A549 (cell line): ENCODE results near the gene NRXN3. TPM values are rescaled to one million over a fixed set of nuclear protein-coding genes. Genes with fewer than 3 reads are reported as not detected.

Experiments used
- ATAC-seq, 2 experiments: fragments of 200-7000 bp in 1 of 2; fragments of >200 bp in 1 of 2; cut with Nextera tagmentation in 1 of 2; cut with Tn5 transposase in 1 of 2; 3 replicates each; pipeline versions ENCODE4 v1.8.0 to v1.9.1; 2018 to 2020; ENCODE audit warnings: mild to moderate bottlenecking in 1 of 2, moderate library complexity in 1 of 2
- CTCF ChIA-PET: fragments of 300-600 bp; sonication (Branson Sonifier 250); formaldehyde crosslinking; extraction: SDS; loops from one replicate; lab custom pipeline; 2021; ENCODE audit warnings: antibody characterized with exemption, inconsistent platforms; lab: Yijun Ruan, JAX
- POLR2A ChIA-PET: fragments of 350-600 bp; formaldehyde crosslinking; extraction: SDS; loops from one replicate; lab custom pipeline; 2021; ENCODE audit warnings: antibody characterized with exemption, inconsistent platforms; lab: Yijun Ruan, JAX
- DNase-seq, 2 experiments: peaks; one replicate each; pipeline versions ENCODE4 v3.0.0 to v3.0.0-alpha.2; 2011 to 2016; ENCODE audit warnings: low read depth in 1 of 2, low spot score in 1 of 2
- FAIRE-seq: peaks from 2 replicates; lab custom pipeline; 2011; peaks lifted over from hg19 to GRCh38; lab: Jason Lieb, UNC
- H3K27ac ChIP-seq, 2 experiments: fragments of >200 bp; sonication (Bioruptor Twin); formaldehyde crosslinking; 3 replicates each; pipeline ENCODE4 v1.5.1; 2016 to 2017
- H3K4me1 ChIP-seq: fragments of >200 bp; sonication (Bioruptor Twin); formaldehyde crosslinking; 3 replicates; pipeline ENCODE4 v1.6.1; 2016
- H3K4me2 ChIP-seq: fragments of >200 bp; sonication (Bioruptor Twin); formaldehyde crosslinking; 3 replicates; pipeline ENCODE4 v1.6.1; 2016
- H3K4me3 ChIP-seq: fragments of >200 bp; sonication (Bioruptor Twin); formaldehyde crosslinking; 3 replicates; pipeline ENCODE4 v1.5.1; 2016
- H3K9me3 ChIP-seq: fragments of >200 bp; sonication (Bioruptor Twin); formaldehyde crosslinking; 3 replicates; pipeline ENCODE4 v1.6.1; 2016
- BCL3 ChIP-seq: fragments of >200 bp; sonication (Bioruptor Twin); formaldehyde crosslinking; IDR thresholded peaks from 3 replicates; pipeline ENCODE4 v1.6.1; 2016
- CBX8 ChIP-seq: fragments of 200-600 bp; sonication (generic); IDR thresholded peaks from 2 replicates; pipeline ENCODE4 v1.6.1; 2016
- CEBPB ChIP-seq, 2 experiments: fragments of >200 bp in 1 of 2; sonication (Bioruptor Twin) in 1 of 2; formaldehyde crosslinking in 1 of 2; IDR thresholded peaks; 2 replicates each; pipeline ENCODE4 v1.6.1; 2012 to 2016
- E2F6 ChIP-seq: IDR thresholded peaks from 2 replicates; pipeline ENCODE4 v1.6.1; 2012; ENCODE audit warnings: low read depth, borderline replicate concordance
- ELK1 ChIP-seq: fragments of 150-350 bp; IDR thresholded peaks from 2 replicates; pipeline ENCODE4 v1.6.1; 2014; ENCODE audit warnings: low read depth, mild to moderate bottlenecking, low read length
- FOSB ChIP-seq: fragments of 250-450 bp; sonication (Bioruptor Pico); IDR thresholded peaks from 2 replicates; pipeline ENCODE4 v1.5.0; 2020; ENCODE audit warnings: mild to moderate bottlenecking, moderate library complexity
- FOSL2 ChIP-seq, 2 experiments: fragments of 450-650 bp in 1 of 2; fragments of >200 bp in 1 of 2; sonication (Bioruptor Twin) in 1 of 2; formaldehyde crosslinking; IDR thresholded peaks; 2 replicates each; pipeline versions ENCODE4 v1.5.0 to v1.6.1; 2016 to 2020; ENCODE audit warnings: mild to moderate bottlenecking in 1 of 2, moderate library complexity in 1 of 2
- FOXS1 ChIP-seq: fragments of 250-450 bp; sonication (Bioruptor Pico); IDR thresholded peaks from 2 replicates; pipeline ENCODE4 v1.5.0; 2020; ENCODE audit warnings: mild to moderate bottlenecking, moderate library complexity
- GATA3 ChIP-seq: IDR thresholded peaks from 2 replicates; pipeline ENCODE4 v1.6.1; 2012; ENCODE audit warnings: borderline replicate concordance
- HDAC2 ChIP-seq: fragments of 200-600 bp; sonication (generic); IDR thresholded peaks from 2 replicates; pipeline ENCODE4 v1.6.1; 2016
- HES2 ChIP-seq: fragments of >200 bp; sonication (Bioruptor Twin); formaldehyde crosslinking; IDR thresholded peaks from 2 replicates; pipeline ENCODE4 v1.6.1; 2016
- JUN ChIP-seq, 2 experiments: fragments of >200 bp; sonication (Bioruptor Twin); formaldehyde crosslinking; IDR thresholded peaks; 2 replicates in 1 of 2; 3 replicates in 1 of 2; pipeline ENCODE4 v1.6.1; 2016 to 2017
- NPAS2 ChIP-seq: fragments of 250-450 bp; sonication (Bioruptor Pico); IDR thresholded peaks from 2 replicates; pipeline ENCODE4 v1.8.0; 2022; ENCODE audit warnings: mild to moderate bottlenecking, moderate library complexity, borderline replicate concordance
- RARB ChIP-seq: fragments of 250-450 bp; sonication (Bioruptor Pico); IDR thresholded peaks from 2 replicates; pipeline ENCODE4 v1.8.0; 2021; ENCODE audit warnings: mild to moderate bottlenecking, moderate library complexity
- REST ChIP-seq: fragments of 200-600 bp; sonication (generic); IDR thresholded peaks from 2 replicates; pipeline ENCODE4 v1.6.1; 2016; ENCODE audit warnings: antibody characterized with exemption, mild to moderate bottlenecking, moderate library complexity
- SMC3 ChIP-seq: fragments of >200 bp; sonication (Bioruptor Twin); formaldehyde crosslinking; IDR thresholded peaks from 3 replicates; pipeline ENCODE4 v1.6.1; 2018; ENCODE audit warnings: inconsistent platforms
- SREBF2 ChIP-seq: fragments of 450-650 bp; IDR thresholded peaks from 2 replicates; pipeline ENCODE4 v1.6.1; 2014; ENCODE audit warnings: mild to moderate bottlenecking, moderate library complexity
- TFCP2L1 ChIP-seq: fragments of 250-450 bp; sonication (Bioruptor Pico); IDR thresholded peaks from 2 replicates; pipeline ENCODE4 v1.5.0; 2021; ENCODE audit warnings: mild to moderate bottlenecking
- USF2 ChIP-seq: fragments of 450-650 bp; IDR thresholded peaks from 2 replicates; pipeline ENCODE4 v1.6.1; 2014; ENCODE audit warnings: antibody characterized with exemption
- ZSCAN20 ChIP-seq: fragments of 250-450 bp; sonication (Bioruptor Pico); IDR thresholded peaks from 2 replicates; pipeline ENCODE4 v1.8.0; 2022; ENCODE audit warnings: mild to moderate bottlenecking, moderate library complexity
- WGBS: methylation state at CpG from one replicate; pipeline ENCODE4 v1.1.6; 2017; ENCODE audit errors: missing lambda C conversion rate; 5-methylcytosine and 5-hydroxymethylcytosine counted together
- polyA plus RNA-seq, 4 experiments: library from polyadenylated mRNA; depleted of rRNA in 3 of 4; stranded (reverse); fragments of >200 nt; fragmentation: RNase III in 1 of 4; extraction: RNeasy Plus Mini Kit Qiagen cat#74134 plus additional on column Dnase treatment in 1 of 4; gene quantifications; 2 replicates in 3 of 4; 3 replicates in 1 of 4; pipeline ENCODE4 v1.2.3, GENCODE V29; 2011 to 2017

Gene NRXN3
- polyA plus RNA-seq, 2 of the 4 experiments (the other 2 are of a cell fraction): 0.62 to 2.3 TPM

- no peaks in the 10 kb centered on the region for H3K4me1 ChIP-seq
- ATAC-seq: no peak
- no peak overlapping the region for H3K4me3 ChIP-seq
- WGBS: 33% methylated on average over 5 of the region's 5 CpGs
- ChIA-PET CTCF (interaction anchor here (1.3 to 1.7 kb wide), 2 partner anchors 13 to 15 kb away, joined by 3 read pairs; no protein-coding TSS in a partner anchor), POLR2A (no interaction called here)
- H3K4me2 ChIP-seq: no peak overlapping the region
- TF ChIP-seq JUN (IDR thresholded peaks at IDR 0.05) (no peak), FOSL2 (IDR thresholded peaks at IDR 0.05) (no peak), FOSL2 (CRISPR knock-in tag; IDR thresholded peaks at IDR 0.05) (no peak), BCL3 (no peak), FOXS1 (no peak), FOSB (CRISPR knock-in tag) (no peak), HES2 (no peak), TFCP2L1 (CRISPR knock-in tag) (no peak), E2F6 (no peak), ZSCAN20 (CRISPR knock-in tag) (no peak), CBX8 (no peak), HDAC2 (no peak), REST (no peak), ELK1 (no peak), SMC3 (no peak)
- no peak overlapping the region for H3K27ac ChIP-seq
- no peaks in the 10 kb centered on the region for H3K9me3 ChIP-seq
- FAIRE-seq: no peak
- DNase-seq: no peak
Measured at GRCh38 chr14:78709795-78710557, 539.8 kb downstream of the NRXN3 start.

- Histone ChIP-seq H3K9me3 (no peaks in the 10 kb centered on the region), H3K4me3 (no peak overlapping the region), H3K4me2 (no peak overlapping the region), H3K27ac (no peak overlapping the region)
- no peak for FAIRE-seq
- WGBS: under 1% methylated on average over 4 of the region's 4 CpGs
- no peak for TF ChIP-seq HDAC2
- TF ChIP-seq FOXS1: no peak
- no peak for TF ChIP-seq HES2
- no peak for TF ChIP-seq GATA3
- no peak for TF ChIP-seq RARB (CRISPR knock-in tag)
- no peak for TF ChIP-seq FOSL2 (IDR thresholded peaks at IDR 0.05)
- no peak for TF ChIP-seq FOSL2 (CRISPR knock-in tag; IDR thresholded peaks at IDR 0.05)
- no peak for TF ChIP-seq USF2
- TF ChIP-seq NPAS2 (CRISPR knock-in tag): no peak
- TF ChIP-seq CEBPB (IDR thresholded peaks at IDR 0.05): no peak
- no peak for TF ChIP-seq BCL3
- TF ChIP-seq JUN (IDR thresholded peaks at IDR 0.05): no peak
- TF ChIP-seq SREBF2: no peak
- no peak for TF ChIP-seq REST
- TF ChIP-seq, all 56 proteins: peak for 0
- CTCF ChIA-PET: no interaction called here
- H3K4me1 ChIP-seq: no peaks in the 10 kb centered on the region
- POLR2A ChIA-PET: no interaction called here
- ATAC-seq (no peak), DNase-seq (no peak)
Measured at GRCh38 chr14:78710963-78711362, 540.8 kb downstream of the NRXN3 start.
